HEK293 (cell line): ENCODE results near the gene SPATA2.

Experiments
- CTCF ChIA-PET: fragments of 350-600 bp; formaldehyde crosslinking; extraction: SDS; loops from one replicate; lab custom pipeline; 2021; ENCODE audit warnings: antibody characterized with exemption; lab: Yijun Ruan, JAX
- POLR2A ChIA-PET: fragments of 300-600 bp; formaldehyde crosslinking; extraction: SDS; loops from one replicate; lab custom pipeline; 2020; ENCODE audit warnings: antibody characterized with exemption, inconsistent platforms; lab: Yijun Ruan, JAX
- H3K27ac ChIP-seq: fragments of 200-500 bp; sonication (Bioruptor generic); 2 replicates; pipeline ENCODE4 v1.5.1; 2014; ENCODE audit warnings: low read depth, low read length, control low read depth, inconsistent platforms; ENCODE audit errors: extremely low read depth
- H3K36me3 ChIP-seq, 2 experiments: fragments of 200-500 bp in 1 of 2; sonication (Bioruptor generic) in 1 of 2; 1 replicate in 1 of 2; 2 replicates in 1 of 2; pipeline ENCODE4 v1.5.1; 2014 to 2017; ENCODE audit warnings: inconsistent platforms in 2 of 2, low read length in 2 of 2; ENCODE audit not compliant: control insufficient read depth in 2 of 2, insufficient read depth in 1 of 2
- H3K4me1 ChIP-seq: fragments of 200-500 bp; sonication (Bioruptor generic); 2 replicates; pipeline ENCODE4 v1.5.1; 2014; ENCODE audit warnings: mild to moderate bottlenecking, low read length, inconsistent platforms; ENCODE audit not compliant: control insufficient read depth, insufficient read depth
- H3K4me3 ChIP-seq: 2 replicates; pipeline ENCODE4 v1.5.1; 2011; ENCODE audit warnings: low read depth, mild to moderate bottlenecking, control low read depth, low read length, moderate library complexity
- H3K9me3 ChIP-seq: fragments of 200-500 bp; sonication (Bioruptor generic); 2 replicates; pipeline ENCODE4 v1.5.1; 2014; ENCODE audit warnings: low read depth, low read length, inconsistent platforms; ENCODE audit not compliant: control insufficient read depth, insufficient read depth
- ATF2 ChIP-seq: fragments of 450-650 bp; formaldehyde crosslinking; IDR thresholded peaks from 2 replicates; pipeline ENCODE4 v1.5.1; 2016; ENCODE audit warnings: missing biosample characterization, missing genetic modification characterization, low read depth
- GLIS1 ChIP-seq: fragments of 450-650 bp; formaldehyde crosslinking; IDR thresholded peaks from 2 replicates; pipeline ENCODE4 v1.5.1; 2016; ENCODE audit warnings: missing biosample characterization, missing genetic modification characterization
- KLF8 ChIP-seq: fragments of 450-650 bp; formaldehyde crosslinking; IDR thresholded peaks from 2 replicates; pipeline ENCODE4 v1.5.1; 2016; ENCODE audit warnings: missing biosample characterization, missing genetic modification characterization
- PATZ1 ChIP-seq: fragments of 450-650 bp; formaldehyde crosslinking; IDR thresholded peaks from 2 replicates; pipeline ENCODE4 v1.5.1; 2016; ENCODE audit warnings: missing biosample characterization, missing genetic modification characterization
- SCRT2 ChIP-seq: fragments of 450-650 bp; formaldehyde crosslinking; IDR thresholded peaks from 2 replicates; pipeline ENCODE4 v1.5.1; 2016; ENCODE audit warnings: missing biosample characterization, missing genetic modification characterization
- SP3 ChIP-seq: fragments of 450-650 bp; formaldehyde crosslinking; IDR thresholded peaks from 2 replicates; pipeline ENCODE4 v1.5.1; 2016; ENCODE audit warnings: missing biosample characterization, missing genetic modification characterization
- YY2 ChIP-seq: fragments of 450-650 bp; formaldehyde crosslinking; IDR thresholded peaks from 2 replicates; pipeline ENCODE4 v1.5.1; 2016; ENCODE audit warnings: missing biosample characterization, missing genetic modification characterization
- ZBTB1 ChIP-seq: fragments of 450-650 bp; formaldehyde crosslinking; IDR thresholded peaks from 2 replicates; pipeline ENCODE4 v1.5.1; 2016; ENCODE audit warnings: missing biosample characterization, missing genetic modification characterization
- ZBTB20 ChIP-seq: fragments of 450-650 bp; formaldehyde crosslinking; IDR thresholded peaks from 2 replicates; pipeline ENCODE4 v1.5.1; 2016; ENCODE audit warnings: missing biosample characterization, missing genetic modification characterization
- ZBTB48 ChIP-seq: fragments of 450-650 bp; formaldehyde crosslinking; IDR thresholded peaks from 2 replicates; pipeline ENCODE4 v1.5.1; 2016; ENCODE audit warnings: missing biosample characterization, missing genetic modification characterization
- ZBTB8A ChIP-seq: fragments of 450-650 bp; formaldehyde crosslinking; IDR thresholded peaks from 2 replicates; pipeline ENCODE4 v1.5.1; 2016; ENCODE audit warnings: missing biosample characterization, missing genetic modification characterization
- ZFP37 ChIP-seq: fragments of 450-650 bp; formaldehyde crosslinking; IDR thresholded peaks from 2 replicates; pipeline ENCODE4 v1.5.1; 2016; ENCODE audit warnings: missing biosample characterization, missing genetic modification characterization
- ZIC2 ChIP-seq: fragments of 450-650 bp; formaldehyde crosslinking; IDR thresholded peaks from 2 replicates; pipeline ENCODE4 v1.5.1; 2016; ENCODE audit warnings: missing biosample characterization, missing genetic modification characterization
- ZNF16 ChIP-seq: fragments of 450-650 bp; formaldehyde crosslinking; IDR thresholded peaks from 2 replicates; pipeline ENCODE4 v1.5.1; 2016; ENCODE audit warnings: low read depth, missing biosample characterization, missing genetic modification characterization
- ZNF24 ChIP-seq: fragments of 450-650 bp; formaldehyde crosslinking; IDR thresholded peaks from 2 replicates; pipeline ENCODE4 v1.5.1; 2016; ENCODE audit warnings: missing biosample characterization, missing genetic modification characterization
- ZNF280D ChIP-seq: fragments of 450-650 bp; formaldehyde crosslinking; IDR thresholded peaks from 2 replicates; pipeline ENCODE4 v1.5.1; 2016; ENCODE audit warnings: missing biosample characterization, missing genetic modification characterization
- ZNF518A ChIP-seq: fragments of 450-650 bp; formaldehyde crosslinking; conservative IDR thresholded peaks from 2 replicates; pipeline ENCODE4 v1.5.1; 2016; ENCODE audit warnings: low read depth, missing biosample characterization, missing genetic modification characterization
- ZNF529 ChIP-seq: fragments of 450-650 bp; formaldehyde crosslinking; IDR thresholded peaks from 2 replicates; pipeline ENCODE4 v1.5.1; 2017; ENCODE audit warnings: missing genetic modification characterization, missing biosample characterization; ENCODE audit not compliant: insufficient replicate concordance
- ZNF561 ChIP-seq: fragments of 450-650 bp; IDR thresholded peaks from 2 replicates; pipeline ENCODE4 v1.5.1; 2018; ENCODE audit warnings: missing biosample characterization, missing genetic modification characterization, borderline replicate concordance
- ZNF639 ChIP-seq: fragments of 450-650 bp; formaldehyde crosslinking; IDR thresholded peaks from 2 replicates; pipeline ENCODE4 v1.5.1; 2016; ENCODE audit warnings: missing biosample characterization, missing genetic modification characterization
- ZNF76 ChIP-seq: fragments of 450-650 bp; formaldehyde crosslinking; IDR thresholded peaks from 2 replicates; pipeline ENCODE4; 2016; ENCODE audit warnings: low read depth, missing biosample characterization, missing genetic modification characterization, borderline replicate concordance

The SPATA2 gene

GRCh38 chr20:49915380-49916145, at the start of gene SPATA2:
Gene SPATA2, minus strand, starts transcription at chr20:49915529. Its CDS starts 7,039 bp downstream, at chr20:49908490.
- Histone ChIP-seq H3K9me3 (no peaks in the 10 kb centered on the region), H3K4me3 (peak within 1 kb of the TSS; percentile 99), H3K4me1 (no peaks in the 10 kb centered on the region), H3K36me3 (peaks cover 0 to 4% of the 10 kb centered on the region in 2 experiments; a peak in 1 of 3 replicates), H3K27ac (peak within 1 kb of the TSS; percentile 99)
- CTCF ChIA-PET: interaction anchor here (0.5 to 1.3 kb wide), 7 partner anchors 10 to 666 kb away, joined by 3 to 6 read pairs (median 5); no protein-coding TSS in a partner anchor
- POLR2A ChIA-PET: interaction anchor here (0.8 to 2.0 kb wide), 5 partner anchors 9 to 218 kb away, joined by 3 to 11 read pairs (median 5); partner anchors contain the start of gene RNF114
- TF ChIP-seq KLF8 (tag by site-specific recombination) (peak; percentile 74; the same call in 1 of the 2 replicates), YY2 (tag by site-specific recombination) (peak; percentile 57; the same call in 1 of the 2 replicates), ZIC2 (tag by site-specific recombination) (no peak), ATF2 (peak; percentile 94), ZNF76 (tag by site-specific recombination) (peak; percentile 25), ZNF561 (tag by site-specific recombination) (peak; percentile 27; the same call in 1 of the 2 replicates), ZNF518A (tag by site-specific recombination) (peak; percentile 100), ZFP37 (tag by site-specific recombination) (no peak), ZBTB20 (tag by site-specific recombination) (0 out of 2 replicates have a peak, but pooled peaks have one; percentile 48), PATZ1 (tag by site-specific recombination) (peak; percentile 39; the same call in 1 of the 2 replicates), ZNF24 (tag by site-specific recombination) (peak; percentile 56; the same call in 1 of the 2 replicates), ZNF280D (tag by site-specific recombination) (peak; percentile 77; the same call in 1 of the 2 replicates), ZNF639 (tag by site-specific recombination) (peak; percentile 73), ZBTB1 (no peak), ZBTB8A (peak; percentile 32), SCRT2 (tag by site-specific recombination) (no peak), GLIS1 (tag by site-specific recombination) (0 out of 2 replicates have a peak, but pooled peaks have one; percentile 26), ZBTB48 (tag by site-specific recombination) (peak; percentile 84), ZNF529 (tag by site-specific recombination) (no peak), ZNF16 (no peak), SP3 (tag by site-specific recombination) (peak; percentile 90)
